HEK293 (cell line): Measurements from ENCODE around the gene CLASP2.

Source experiments
- CTCF ChIA-PET: fragments of 350-600 bp; formaldehyde crosslinking; extraction: SDS; loops from one replicate; lab custom pipeline; 2021; ENCODE audit warnings: antibody characterized with exemption; lab: Yijun Ruan, JAX
- POLR2A ChIA-PET: fragments of 300-600 bp; formaldehyde crosslinking; extraction: SDS; loops from one replicate; lab custom pipeline; 2020; ENCODE audit warnings: antibody characterized with exemption, inconsistent platforms; lab: Yijun Ruan, JAX
- H3K27ac ChIP-seq: fragments of 200-500 bp; sonication (Bioruptor generic); 2 replicates; pipeline ENCODE4 v1.5.1; 2014; ENCODE audit warnings: low read depth, low read length, control low read depth, inconsistent platforms; ENCODE audit errors: extremely low read depth
- H3K36me3 ChIP-seq, 2 experiments: fragments of 200-500 bp in 1 of 2; sonication (Bioruptor generic) in 1 of 2; 1 replicate in 1 of 2; 2 replicates in 1 of 2; pipeline ENCODE4 v1.5.1; 2014 to 2017; ENCODE audit warnings: inconsistent platforms in 2 of 2, low read length in 2 of 2; ENCODE audit not compliant: control insufficient read depth in 2 of 2, insufficient read depth in 1 of 2
- H3K4me1 ChIP-seq: fragments of 200-500 bp; sonication (Bioruptor generic); 2 replicates; pipeline ENCODE4 v1.5.1; 2014; ENCODE audit warnings: mild to moderate bottlenecking, low read length, inconsistent platforms; ENCODE audit not compliant: control insufficient read depth, insufficient read depth
- H3K4me3 ChIP-seq: 2 replicates; pipeline ENCODE4 v1.5.1; 2011; ENCODE audit warnings: low read depth, mild to moderate bottlenecking, control low read depth, low read length, moderate library complexity
- H3K9me3 ChIP-seq: fragments of 200-500 bp; sonication (Bioruptor generic); 2 replicates; pipeline ENCODE4 v1.5.1; 2014; ENCODE audit warnings: low read depth, low read length, inconsistent platforms; ENCODE audit not compliant: control insufficient read depth, insufficient read depth
- AEBP2 ChIP-seq: fragments of 450-650 bp; formaldehyde crosslinking; IDR thresholded peaks from 2 replicates; pipeline ENCODE4 v1.5.1; 2016; ENCODE audit warnings: missing biosample characterization, missing genetic modification characterization, borderline replicate concordance
- KLF8 ChIP-seq: fragments of 450-650 bp; formaldehyde crosslinking; IDR thresholded peaks from 2 replicates; pipeline ENCODE4 v1.5.1; 2016; ENCODE audit warnings: missing biosample characterization, missing genetic modification characterization
- MYNN ChIP-seq: fragments of 450-650 bp; formaldehyde crosslinking; IDR thresholded peaks from 2 replicates; pipeline ENCODE4 v1.5.1; 2016; ENCODE audit warnings: missing biosample characterization, missing genetic modification characterization, borderline replicate concordance
- PBX3 ChIP-seq: sonication (generic); formaldehyde crosslinking; IDR thresholded peaks from 2 replicates; pipeline ENCODE4 v1.8.1; 2022; ENCODE audit warnings: mild to moderate bottlenecking, moderate library complexity, missing genetic modification reagents
- PRDM6 ChIP-seq: fragments of 450-650 bp; formaldehyde crosslinking; IDR thresholded peaks from 2 replicates; pipeline ENCODE4 v1.5.1; 2017; ENCODE audit warnings: missing biosample characterization, missing genetic modification characterization
- SALL2 ChIP-seq: fragments of 450-650 bp; formaldehyde crosslinking; IDR thresholded peaks from 2 replicates; pipeline ENCODE4 v1.5.0; 2017; ENCODE audit warnings: missing biosample characterization, mild to moderate bottlenecking, missing genetic modification characterization, borderline replicate concordance
- SCRT2 ChIP-seq: fragments of 450-650 bp; formaldehyde crosslinking; IDR thresholded peaks from 2 replicates; pipeline ENCODE4 v1.5.1; 2016; ENCODE audit warnings: missing biosample characterization, missing genetic modification characterization
- SETDB1 ChIP-seq: IDR thresholded peaks from one replicate; pipeline ENCODE4 v1.6.1; 2017; ENCODE audit warnings: mild to moderate bottlenecking, low read length, moderate library complexity, mixed read lengths; ENCODE audit not compliant: insufficient read length
- TRIM28 ChIP-seq: IDR thresholded peaks from 2 replicates; pipeline ENCODE4 v1.6.1; 2011; ENCODE audit warnings: low read length, control low read depth, borderline replicate concordance
- ZFP37 ChIP-seq: fragments of 450-650 bp; formaldehyde crosslinking; IDR thresholded peaks from 2 replicates; pipeline ENCODE4 v1.5.1; 2016; ENCODE audit warnings: missing biosample characterization, missing genetic modification characterization
- ZNF121 ChIP-seq: fragments of 450-650 bp; formaldehyde crosslinking; IDR thresholded peaks from 2 replicates; pipeline ENCODE4 v1.5.1; 2016; ENCODE audit warnings: missing biosample characterization, missing genetic modification characterization
- ZNF140 ChIP-seq: fragments of 450-650 bp; formaldehyde crosslinking; IDR thresholded peaks from 2 replicates; pipeline ENCODE4 v1.5.1; 2016; ENCODE audit warnings: missing biosample characterization, missing genetic modification characterization
- ZNF157 ChIP-seq: fragments of 450-650 bp; formaldehyde crosslinking; IDR thresholded peaks from 2 replicates; pipeline ENCODE4 v1.5.1; 2016; ENCODE audit warnings: missing biosample characterization, missing genetic modification characterization
- ZNF174 ChIP-seq: fragments of 450-650 bp; formaldehyde crosslinking; IDR thresholded peaks from 2 replicates; pipeline ENCODE4 v1.5.0; 2017; ENCODE audit warnings: missing biosample characterization, mild to moderate bottlenecking, missing genetic modification characterization
- ZNF324 ChIP-seq: fragments of 450-650 bp; formaldehyde crosslinking; IDR thresholded peaks from 2 replicates; pipeline ENCODE4 v1.5.1; 2016; ENCODE audit warnings: missing biosample characterization, missing genetic modification characterization
- ZNF341 ChIP-seq: fragments of 450-650 bp; formaldehyde crosslinking; IDR thresholded peaks from 2 replicates; pipeline ENCODE4; 2016; ENCODE audit warnings: low read depth, missing biosample characterization, missing genetic modification characterization
- ZNF362 ChIP-seq: fragments of 450-650 bp; formaldehyde crosslinking; IDR thresholded peaks from 2 replicates; pipeline ENCODE4 v1.5.1; 2016; ENCODE audit warnings: missing biosample characterization, missing genetic modification characterization
- ZNF394 ChIP-seq: fragments of 450-650 bp; formaldehyde crosslinking; IDR thresholded peaks from 2 replicates; pipeline ENCODE4 v1.5.1; 2016; ENCODE audit warnings: missing biosample characterization, missing genetic modification characterization, mild to moderate bottlenecking, moderate library complexity, borderline replicate concordance
- ZNF549 ChIP-seq: fragments of 450-650 bp; IDR thresholded peaks from 2 replicates; pipeline ENCODE4 v1.5.1; 2018; ENCODE audit warnings: missing biosample characterization, missing genetic modification characterization, mild to moderate bottlenecking, inconsistent platforms, moderate library complexity
- ZNF600 ChIP-seq: fragments of 450-650 bp; formaldehyde crosslinking; IDR thresholded peaks from 2 replicates; pipeline ENCODE4 v1.5.1; 2016; ENCODE audit warnings: missing biosample characterization, missing genetic modification characterization
- ZNF624 ChIP-seq: fragments of 450-650 bp; formaldehyde crosslinking; IDR thresholded peaks from 2 replicates; pipeline ENCODE4 v1.5.1; 2017; ENCODE audit warnings: missing biosample characterization, missing genetic modification characterization
- ZNF768 ChIP-seq: fragments of 450-650 bp; formaldehyde crosslinking; IDR thresholded peaks from 2 replicates; pipeline ENCODE4 v1.5.1; 2018; ENCODE audit warnings: missing biosample characterization, mild to moderate bottlenecking, missing genetic modification characterization
- ZNF777 ChIP-seq: fragments of 450-650 bp; formaldehyde crosslinking; IDR thresholded peaks from 2 replicates; pipeline ENCODE4 v1.5.1; 2017; ENCODE audit warnings: missing biosample characterization, missing genetic modification characterization, borderline replicate concordance
- ZNF785 ChIP-seq: fragments of 450-650 bp; formaldehyde crosslinking; IDR thresholded peaks from 2 replicates; pipeline ENCODE4 v1.5.1; 2016; ENCODE audit warnings: missing biosample characterization, missing genetic modification characterization
- ZSCAN16 ChIP-seq: fragments of 450-650 bp; formaldehyde crosslinking; IDR thresholded peaks from 2 replicates; pipeline ENCODE4 v1.5.1; 2016; ENCODE audit warnings: missing biosample characterization, missing genetic modification characterization
- ZSCAN18 ChIP-seq: fragments of 450-650 bp; formaldehyde crosslinking; IDR thresholded peaks from 2 replicates; pipeline ENCODE4 v1.5.1; 2016; ENCODE audit warnings: missing biosample characterization, missing genetic modification characterization

CLASP2 gene

GRCh38 chr3:33637482-33637881 lies 80.6 kb downstream of the CLASP2 start:
- Histone ChIP-seq H3K36me3 (peaks cover 0 to 4% of the 10 kb centered on the region in 2 experiments; a peak in 1 of 3 replicates), H3K9me3 (no peaks in the 10 kb centered on the region), H3K27ac (no peak overlapping the region), H3K4me3 (no peak overlapping the region), H3K4me1 (no peaks in the 10 kb centered on the region)
- POLR2A ChIA-PET: no interaction called here
- peak; percentile 30; the same call in 1 of the 2 replicates for TF ChIP-seq ZNF600 (tag by site-specific recombination)
- no peak for TF ChIP-seq SETDB1
- no peak for TF ChIP-seq ZNF624 (tag by site-specific recombination)
- TF ChIP-seq ZNF140 (tag by site-specific recombination): no peak
- no peak for TF ChIP-seq ZNF174
- CTCF ChIA-PET: interaction anchor here (0.6 to 2.1 kb wide), 15 partner anchors 7 to 160 kb away, joined by 3 to 17 read pairs (median 4); no protein-coding TSS in a partner anchor

- Histone ChIP-seq H3K4me3 (no peak overlapping the region), H3K27ac (no peak overlapping the region), H3K9me3 (no peaks in the 10 kb centered on the region), H3K4me1 (no peaks in the 10 kb centered on the region), H3K36me3 (peaks cover 3 to 4% of the 10 kb centered on the region in 2 experiments; a peak in 2 of 3 replicates)
- ChIA-PET POLR2A (no interaction called here), CTCF (interaction anchor here (0.6 to 2.1 kb wide), 15 partner anchors 9 to 152 kb away, joined by 3 to 17 read pairs (median 4); no protein-coding TSS in a partner anchor)
- TF ChIP-seq ZNF768 (tag by site-specific recombination) (no peak), ZNF394 (tag by site-specific recombination) (no peak), ZNF777 (no peak), MYNN (tag by site-specific recombination) (no peak), ZNF341 (tag by site-specific recombination) (no peak), ZNF324 (tag by site-specific recombination) (no peak), TRIM28 (no peak), ZNF121 (tag by site-specific recombination) (no peak), ZSCAN18 (tag by site-specific recombination) (no peak), SCRT2 (tag by site-specific recombination) (peak; percentile 90), ZSCAN16 (no peak), ZNF157 (no peak), PBX3 (CRISPR knock-in tag) (no peak), SETDB1 (no peak), ZFP37 (tag by site-specific recombination) (no peak), PRDM6 (tag by site-specific recombination) (0 out of 2 replicates have a peak, but pooled peaks have one; percentile 57), KLF8 (tag by site-specific recombination) (no peak), ZNF362 (tag by site-specific recombination) (peak; percentile 71; the same call in 1 of the 2 replicates), ZNF785 (no peak), SALL2 (no peak), AEBP2 (tag by site-specific recombination) (no peak), ZNF549 (tag by site-specific recombination) (no peak)
Observed at GRCh38 chr3:33636125-33636850, 81.8 kb downstream of the CLASP2 start.
